Right lobe of liver (tissue), 6 donors: Measurements from ENCODE around the gene ELMOD3. TPM values are rescaled to one million over a fixed set of nuclear protein-coding genes. Genes with fewer than 3 reads are reported as not detected.

Experiments
- ATAC-seq, 4 donors: fragments of 200-7000 bp; cut with Tn5 transposase; one replicate each; pipeline ENCODE4 v1.9.1; 2020; ENCODE audit warnings: mild to moderate bottlenecking in 4 of 4, moderate library complexity in 4 of 4
- DNase-seq, 3 donors: peaks; one replicate each; pipeline ENCODE4 v3.0.0-alpha.2; 2020
- H3K27ac ChIP-seq, 3 donors: fragments of 200-600 bp; one replicate each; pipeline ENCODE4 v1.8.0; 2022
- H3K27me3 ChIP-seq, 2 donors: fragments of 200-600 bp; one replicate each; pipeline ENCODE4 v1.8.0; 2022
- H3K36me3 ChIP-seq, 4 donors: fragments of 200-600 bp; sonication (generic) in 1 of 4; one replicate each; pipeline versions ENCODE4 v1.5.1 to v1.8.0; 2017 to 2022; ENCODE audit warnings: control low read depth in 1 of 4
- H3K4me1 ChIP-seq, 4 donors: fragments of 200-600 bp; sonication (generic) in 1 of 4; one replicate each; pipeline versions ENCODE4 v1.5.1 to v1.8.0; 2017 to 2022; ENCODE audit warnings: control low read depth in 1 of 4
- H3K4me3 ChIP-seq, 3 donors: fragments of 200-600 bp; one replicate each; pipeline ENCODE4 v1.8.0; 2022
- H3K9me3 ChIP-seq, 4 donors: fragments of 200-600 bp; sonication (generic) in 1 of 4; one replicate each; pipeline versions ENCODE4 v1.5.1 to v1.8.0; 2017 to 2022; ENCODE audit warnings: control low read depth in 1 of 4
- POLR2A ChIP-seq: fragments of 450-650 bp; IDR thresholded peaks from one replicate; pipeline ENCODE4 v1.6.1; 2017; ENCODE audit warnings: antibody characterized with exemption, mild to moderate bottlenecking
- WGBS: methylation state at CpG from one replicate; pipeline ENCODE4 v1.1.6; 2018; ENCODE audit warnings: low coverage, low lambda C conversion rate; ENCODE audit not compliant: insufficient coverage; ENCODE audit errors: missing lambda C conversion rate; 5-methylcytosine and 5-hydroxymethylcytosine counted together
- intact Hi-C, 2 donors: fragments of 100-400 bp; cut with DNase I; formaldehyde crosslinking; loops; one replicate each; pipeline versions ENCODE4 v1.11.2 to v1.14.1; 2022
- total RNA-seq, 6 experiments: library from RNA; depleted of rRNA in 2 of 6; stranded (reverse); fragments of >200 nt in 2 of 6; fragmentation: NEBNext Ultra II Directional in 3 of 6; extraction: Animal tissue kit (Norgen Biotek cat#: 25700) in 3 of 6; gene quantifications; one replicate each; pipeline versions ENCODE4 v1.1.0 to v1.2.4, GENCODE V29; 2016 to 2023
- TF ChIP-seq, protein P1 (sequence below), 4 donors: fragments of 200-600 bp in 3 of 4; fragments of 450-650 bp in 1 of 4; IDR thresholded peaks; one replicate each; pipeline versions ENCODE4 v1.5.1 to v1.8.0; 2016 to 2022; ENCODE audit warnings: antibody characterized with exemption in 4 of 4, mild to moderate bottlenecking in 2 of 4
- donor health status: DM: no; HTN: yes; CAD: no.
- donor health status: DM: no; HTN: no; CAD: no.
- donor health status: DM: no; HTN: no; CAD: no.
- donor health status: DM: no; HTN: yes; CAD: no.
- donor health status: DM: no; HTN: yes; CAD: no.

The ELMOD3 gene
- total RNA-seq, 6 experiments from 2014 or later: 7.4 to 12.8 (median 9.5) TPM

- H3K4me3 ChIP-seq: no peak overlapping the region
- no peaks in the 10 kb centered on the region for H3K9me3 ChIP-seq
- intact Hi-C loops: no loop called here
- TF ChIP-seq POLR2A: no peak
- TF ChIP-seq, protein P1, sequence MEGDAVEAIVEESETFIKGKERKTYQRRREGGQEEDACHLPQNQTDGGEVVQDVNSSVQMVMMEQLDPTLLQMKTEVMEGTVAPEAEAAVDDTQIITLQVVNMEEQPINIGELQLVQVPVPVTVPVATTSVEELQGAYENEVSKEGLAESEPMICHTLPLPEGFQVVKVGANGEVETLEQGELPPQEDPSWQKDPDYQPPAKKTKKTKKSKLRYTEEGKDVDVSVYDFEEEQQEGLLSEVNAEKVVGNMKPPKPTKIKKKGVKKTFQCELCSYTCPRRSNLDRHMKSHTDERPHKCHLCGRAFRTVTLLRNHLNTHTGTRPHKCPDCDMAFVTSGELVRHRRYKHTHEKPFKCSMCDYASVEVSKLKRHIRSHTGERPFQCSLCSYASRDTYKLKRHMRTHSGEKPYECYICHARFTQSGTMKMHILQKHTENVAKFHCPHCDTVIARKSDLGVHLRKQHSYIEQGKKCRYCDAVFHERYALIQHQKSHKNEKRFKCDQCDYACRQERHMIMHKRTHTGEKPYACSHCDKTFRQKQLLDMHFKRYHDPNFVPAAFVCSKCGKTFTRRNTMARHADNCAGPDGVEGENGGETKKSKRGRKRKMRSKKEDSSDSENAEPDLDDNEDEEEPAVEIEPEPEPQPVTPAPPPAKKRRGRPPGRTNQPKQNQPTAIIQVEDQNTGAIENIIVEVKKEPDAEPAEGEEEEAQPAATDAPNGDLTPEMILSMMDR (IDR thresholded peaks at IDR 0.05): no peak
- no peaks in the 10 kb centered on the region for H3K27me3 ChIP-seq
- H3K36me3 ChIP-seq: no peaks in the 10 kb centered on the region
- H3K27ac ChIP-seq: no peak overlapping the region
- 68% methylated on average over 5 of the region's 6 CpGs for WGBS
- DNase-seq: peak in 2 of 3 donors; percentile 77 to 84
- peak; percentile 25 to 48 (median 42) for ATAC-seq
- H3K4me1 ChIP-seq: peaks cover 0 to 48% (median 14%) of the 10 kb centered on the region in 4 donors
Measured at GRCh38 chr2:85433511-85434089, 79.0 kb downstream of the ELMOD3 start.

DNA sequence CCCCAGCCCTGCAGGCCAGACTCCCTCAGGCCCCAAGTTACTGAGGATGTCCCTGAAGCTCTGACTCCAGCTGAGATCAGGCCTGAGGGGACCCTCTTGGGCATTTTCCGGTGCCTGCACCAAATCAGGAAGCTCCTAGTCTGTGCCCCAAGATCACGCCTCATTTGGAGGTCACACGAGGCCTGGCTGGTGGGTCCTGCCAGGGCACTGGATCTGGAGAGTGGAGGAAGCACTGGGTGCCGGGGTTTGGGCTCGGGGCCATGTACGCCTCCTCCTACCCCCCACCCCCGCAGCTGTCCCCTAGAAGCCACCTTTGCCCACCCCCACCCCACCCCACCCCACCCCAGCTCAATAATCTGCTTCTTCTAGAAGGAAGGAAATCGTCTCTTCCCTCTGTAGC is 80.1 kb downstream of the ELMOD3 start:
- no peak for TF ChIP-seq POLR2A
- TF ChIP-seq, protein P1 (IDR thresholded peaks at IDR 0.05): no peak
- H3K27me3 ChIP-seq: no peaks in the 10 kb centered on the region
- intact Hi-C loops: no loop called here
- H3K4me3 ChIP-seq: no peak overlapping the region
- WGBS: 86% methylated on average over 7 of the region's 8 CpGs
- H3K4me1 ChIP-seq: peaks cover 0 to 51% (median 16%) of the 10 kb centered on the region in 4 donors
- H3K27ac ChIP-seq: no peak overlapping the region
- ATAC-seq (no peak), DNase-seq (no peak)
- no peaks in the 10 kb centered on the region for H3K36me3 ChIP-seq
- no peaks in the 10 kb centered on the region for H3K9me3 ChIP-seq

DNA sequence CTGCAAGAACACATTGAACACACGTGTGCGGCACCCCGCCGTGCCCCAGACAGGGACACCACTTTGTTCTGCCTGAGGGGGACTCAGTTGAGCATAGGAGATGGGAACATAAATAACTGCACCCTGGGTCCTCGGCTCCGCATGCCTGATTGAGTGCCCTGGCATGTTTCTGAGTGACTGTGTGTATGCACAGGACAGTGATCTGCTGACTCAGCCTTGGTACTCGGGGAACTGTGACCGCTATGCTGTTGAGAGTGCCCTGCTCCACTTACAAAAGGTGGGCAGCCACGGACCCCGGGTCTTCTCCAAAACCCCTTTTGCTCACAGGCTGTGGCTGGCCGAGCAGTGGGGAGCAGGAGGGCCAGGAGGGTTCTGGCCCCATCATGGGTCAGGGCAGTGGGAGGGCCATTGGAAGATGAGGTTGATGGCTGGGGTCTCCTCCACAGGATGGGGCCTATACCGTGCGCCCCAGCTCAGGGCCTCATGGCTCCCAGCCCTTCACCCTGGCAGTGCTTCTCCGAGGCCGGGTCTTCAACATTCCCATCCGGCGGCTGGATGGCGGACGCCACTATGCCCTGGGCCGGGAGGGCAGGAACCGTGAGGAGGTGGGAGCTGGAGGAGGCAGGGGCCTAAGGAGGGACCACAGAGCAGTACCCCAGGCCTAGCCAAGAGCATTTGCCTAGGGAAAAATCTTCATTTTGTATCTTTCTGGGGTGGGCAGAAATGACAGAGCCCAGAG is 80.8 kb downstream of the ELMOD3 start:
- H3K27me3 ChIP-seq: no peaks in the 10 kb centered on the region
- ATAC-seq: peak; percentile 34 to 46 (median 41)
- no peak overlapping the region for H3K27ac ChIP-seq
- TF ChIP-seq POLR2A: no peak
- TF ChIP-seq, protein P1 (IDR thresholded peaks at IDR 0.05): no peak
- no peak overlapping the region for H3K4me3 ChIP-seq
- 18% methylated on average over 4 of the region's 21 CpGs for WGBS
- peak in 1 of 3 donors; percentile 72 for DNase-seq
- intact Hi-C loops: no loop called here
- peaks cover 0 to 51% (median 16%) of the 10 kb centered on the region in 4 donors for H3K4me1 ChIP-seq
- no peaks in the 10 kb centered on the region for H3K36me3 ChIP-seq
- no peaks in the 10 kb centered on the region for H3K9me3 ChIP-seq

DNA sequence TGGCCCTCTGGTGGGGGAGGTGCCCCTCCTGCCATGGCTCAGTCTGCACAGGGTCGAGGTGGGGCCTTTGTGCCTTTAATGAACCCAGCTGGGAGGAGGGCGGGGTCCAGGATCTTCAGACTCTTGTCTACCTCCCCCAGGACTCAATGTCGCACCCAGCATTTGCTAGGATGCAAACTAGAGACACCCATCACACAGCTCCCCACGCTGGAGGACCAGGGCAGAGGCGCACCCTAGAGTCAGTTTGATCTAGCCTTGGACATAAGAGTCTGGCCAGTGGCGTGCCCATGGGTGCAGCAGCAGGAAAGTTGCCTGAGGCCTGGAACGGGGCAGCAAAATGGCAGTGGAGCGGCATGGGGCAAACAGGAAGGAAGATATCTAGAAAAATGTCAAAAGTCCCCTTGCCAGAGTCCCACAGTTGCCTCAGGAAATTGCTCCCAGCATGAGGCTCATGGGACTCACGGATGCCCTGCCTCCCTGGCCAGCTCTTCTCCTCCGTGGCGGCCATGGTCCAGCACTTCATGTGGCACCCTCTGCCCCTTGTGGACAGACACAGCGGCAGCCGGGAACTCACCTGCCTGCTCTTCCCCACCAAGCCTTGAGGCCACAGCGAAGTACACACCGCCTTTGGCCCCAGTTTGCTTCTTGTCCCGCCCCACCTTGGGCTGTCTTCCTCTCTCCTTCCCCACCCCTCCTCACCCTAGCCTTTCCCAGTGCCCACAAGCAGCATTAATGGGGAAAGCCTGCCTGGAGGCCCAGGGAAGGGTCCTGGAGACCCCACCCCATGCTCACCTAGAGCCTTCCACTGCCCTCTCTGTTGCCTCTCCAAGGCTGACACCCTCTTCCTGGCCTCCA is 81.6 kb downstream of the ELMOD3 start:
- Histone ChIP-seq H3K9me3 (no peaks in the 10 kb centered on the region), H3K36me3 (no peaks in the 10 kb centered on the region), H3K27me3 (no peaks in the 10 kb centered on the region), H3K4me3 (no peak overlapping the region), H3K27ac (peak overlapping the region in 2 of 3 donors; percentile 85 to 88), H3K4me1 (peaks cover 0 to 51% (median 16%) of the 10 kb centered on the region in 4 donors)
- ATAC-seq: no peak
- 80% methylated on average over 1 of the region's 16 CpGs for WGBS
- TF ChIP-seq, protein P1 (IDR thresholded peaks at IDR 0.05): no peak
- no peak for TF ChIP-seq POLR2A
- DNase-seq: no peak
- intact Hi-C loops: no loop called here
